ENCODE measurements around the gene IMPACT.
A peak's percentile ranks its signal among the peaks of the same experiment; 100 is the strongest.

The IMPACT gene

GRCh38 chr18:24426073-24426397 is 435 bp upstream of the IMPACT start:
- no peak for DNase-seq

GRCh38 chr18:24427484-24427883 is 1.0 kb downstream of the IMPACT start:
- peak; percentile 22 for DNase-seq

GRCh38 chr18:24428709-24429108 is 2.2 kb downstream of the IMPACT start:
- DNase-seq = no peak

- DNase-seq = no peak
Observed at GRCh38 chr18:24429188-24429587, 2.7 kb downstream of the IMPACT start.

GRCh38 chr18:24432618-24433017 is 6.1 kb downstream of the IMPACT start:
- DNase-seq = no peak

GRCh38 chr18:24436939-24437338 is 10.5 kb downstream of the IMPACT start:
- DNase-seq = no peak

- DNase-seq = no peak
Observed at GRCh38 chr18:24443870-24444269, 17.4 kb downstream of the IMPACT start.

- no peak for DNase-seq
Observed at GRCh38 chr18:24446453-24446852, 20.0 kb downstream of the IMPACT start.

- DNase-seq = no peak
Observed at GRCh38 chr18:24446953-24447538, 20.6 kb downstream of the IMPACT start.

GRCh38 chr18:24447961-24448360 is 21.5 kb downstream of the IMPACT start:
- DNase-seq = no peak

- DNase-seq = no peak
Observed at GRCh38 chr18:24456549-24456948, 30.1 kb downstream of the IMPACT start.

- no peak for DNase-seq
Observed at GRCh38 chr18:24459772-24460171, 33.3 kb downstream of the IMPACT start.

- DNase-seq = no peak
Observed at GRCh38 chr18:24460388-24460787, 33.9 kb downstream of the IMPACT start, which contains the start of gene HRH4. HRH4 (plus strand) TSS chr18:24460637; CDS start chr18:24460729, 92 bp downstream.

GRCh38 chr18:24461996-24462395 is 35.5 kb downstream of the IMPACT start:
- DNase-seq = no peak

- no peak for DNase-seq
Observed at GRCh38 chr18:24462838-24463775, 36.6 kb downstream of the IMPACT start.

GRCh38 chr18:24465486-24465885 is 39.0 kb downstream of the IMPACT start:
- no peak for DNase-seq

- DNase-seq = no peak
Observed at GRCh38 chr18:24466771-24467170, 40.3 kb downstream of the IMPACT start.

- DNase-seq = no peak
Observed at GRCh38 chr18:24470022-24470618, 43.6 kb downstream of the IMPACT start.

- DNase-seq = no peak
Observed at GRCh38 chr18:24470805-24471204, 44.3 kb downstream of the IMPACT start.

GRCh38 chr18:24472591-24472990 is 46.1 kb downstream of the IMPACT start:
- DNase-seq = no peak

- DNase-seq = no peak
Observed at GRCh38 chr18:24474406-24474805, 47.9 kb downstream of the IMPACT start.

- no peak for DNase-seq
Observed at GRCh38 chr18:24475926-24476589, 49.6 kb downstream of the IMPACT start.

GRCh38 chr18:24479371-24479770 is 52.9 kb downstream of the IMPACT start:
- DNase-seq = no peak

Data from NCI-H1105 treated with DMSO at 0.1 percent for 48 hours (cell line).